Stimulated activated CD8-positive, alpha-beta memory T cell treated with anti-CD3 and anti-CD28 coated beads, Interleukin-7, amount 100 ng/mL, for 24 hours (primary cell): ENCODE results near the gene TRPV5.

Experiments used
- DNase-seq: peaks from one replicate; pipeline ENCODE4 v3.0.0-alpha.2; 2020; ENCODE audit warnings: low read depth

Gene TRPV5

GRCh38 chr7:142908921-142909890 is 24.3 kb downstream of the TRPV5 start:
- no peak for DNase-seq

- DNase-seq, result no peak
Observed at GRCh38 chr7:142908290-142908689, 25.3 kb downstream of the TRPV5 start.

- DNase-seq, result no peak
Observed at GRCh38 chr7:142906643-142907042, 26.9 kb downstream of the TRPV5 start.

- DNase-seq, result no peak
Observed at GRCh38 chr7:142905759-142906158, 27.8 kb downstream of the TRPV5 start.

- no peak for DNase-seq
Observed at GRCh38 chr7:142904128-142904527, 29.4 kb downstream of the TRPV5 start.

GRCh38 chr7:142901426-142902259 is 31.9 kb downstream of the TRPV5 start:
- DNase-seq, result no peak

- no peak for DNase-seq
Observed at GRCh38 chr7:142899661-142900060, 33.9 kb downstream of the TRPV5 start.

GRCh38 chr7:142898377-142899170 is 35.0 kb downstream of the TRPV5 start:
- no peak for DNase-seq

- no peak for DNase-seq
Observed at GRCh38 chr7:142897691-142898090, 35.9 kb downstream of the TRPV5 start.

- DNase-seq, result no peak
Observed at GRCh38 chr7:142896741-142897379, 36.7 kb downstream of the TRPV5 start.

GRCh38 chr7:142896151-142896550 is 37.4 kb downstream of the TRPV5 start:
- no peak for DNase-seq

- no peak for DNase-seq
Observed at GRCh38 chr7:142894985-142895593, 38.5 kb downstream of the TRPV5 start.

GRCh38 chr7:142894112-142894984 is 39.2 kb downstream of the TRPV5 start:
- DNase-seq, result no peak

- no peak for DNase-seq
Observed at GRCh38 chr7:142892951-142893350, 40.6 kb downstream of the TRPV5 start.

- no peak for DNase-seq
Observed at GRCh38 chr7:142891490-142892082, 42.0 kb downstream of the TRPV5 start.

GRCh38 chr7:142890874-142891485 is 42.6 kb downstream of the TRPV5 start:
- DNase-seq, result no peak

- DNase-seq, result no peak
Observed at GRCh38 chr7:142889816-142890215, 43.7 kb downstream of the TRPV5 start.

GRCh38 chr7:142887282-142888015 is 46.1 kb downstream of the TRPV5 start:
- DNase-seq, result no peak

GRCh38 chr7:142886866-142887265 is 46.7 kb downstream of the TRPV5 start:
- DNase-seq, result no peak
